ENCODE results near the gene LHFPL4. TPM values are rescaled to one million over a fixed set of nuclear protein-coding genes. Genes with fewer than 3 reads are reported as not detected.
A peak's percentile ranks its signal among the peaks of the same experiment; 100 is the strongest.
"Not testable (repeated sequence)": the region's sequence is repeated elsewhere in the genome, so short reads cannot be mapped to it uniquely, and the experiment has no call there.

LHFPL4 gene
- polyA plus RNA-seq, 3 donors from 2014 or later, result 0.06 to 0.21 TPM; not detected in 1

DNA sequence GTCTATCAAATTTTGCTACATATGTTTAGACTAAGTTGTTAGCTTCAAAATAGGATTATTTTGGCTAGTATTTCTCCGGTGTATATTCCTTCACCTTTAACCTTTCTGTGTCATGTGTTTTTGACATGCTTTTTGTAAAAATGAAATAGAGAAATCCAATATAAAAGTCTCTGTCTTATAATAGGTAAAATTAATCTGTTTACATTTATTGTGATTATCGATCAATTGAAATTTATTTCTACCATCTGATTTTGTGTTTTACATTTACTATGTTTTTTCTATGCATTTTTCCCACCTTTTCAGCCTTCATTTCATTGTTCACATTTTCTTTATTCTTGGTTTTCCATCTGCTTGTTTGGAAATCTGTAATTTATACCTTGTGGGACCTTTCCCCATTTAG is 11.7 kb upstream of the LHFPL4 start:
- no peak for DNase-seq
- H3K9me3 Mint-ChIP-seq, result peaks cover 0 to 6% (median 5%) of the 10 kb centered on the region in 6 donors
- no peak overlapping the region for H3K27ac Mint-ChIP-seq
- H3K4me1 Mint-ChIP-seq, result no peaks in the 10 kb centered on the region
- H3K4me3 Mint-ChIP-seq, result no peak overlapping the region
- peaks cover 0 to 5% (median 0%) of the 10 kb centered on the region in 3 donors for H3K36me3 Mint-ChIP-seq
- peaks cover 1 to 8% (median 2%) of the 10 kb centered on the region in 3 donors for H3K27me3 Mint-ChIP-seq (ENCODE audit: low read depth in 3 of 3)

DNA sequence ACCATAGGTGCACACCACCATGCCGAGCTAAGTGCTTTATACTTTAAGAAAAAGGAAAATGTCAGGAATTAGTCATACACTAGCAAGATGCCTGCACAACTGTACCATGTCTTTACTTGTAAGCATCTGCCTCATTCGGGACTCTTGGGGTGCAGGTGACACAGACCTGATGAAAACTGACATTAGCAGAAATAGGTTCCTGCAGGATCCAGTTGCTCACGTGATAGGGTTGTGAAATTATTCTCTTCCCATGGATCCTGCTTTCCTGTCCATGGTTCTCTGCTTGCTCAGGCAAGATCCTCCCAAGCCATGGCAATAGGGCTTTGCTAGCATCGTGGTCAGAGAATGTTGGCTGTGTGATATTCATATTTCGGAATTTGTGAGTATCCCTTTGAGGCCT is 10.2 kb upstream of the LHFPL4 start:
- peaks cover 0 to 6% (median 5%) of the 10 kb centered on the region in 6 donors for H3K9me3 Mint-ChIP-seq
- H3K4me3 Mint-ChIP-seq, result no peak overlapping the region
- peaks cover 0 to 5% (median 0%) of the 10 kb centered on the region in 3 donors for H3K36me3 Mint-ChIP-seq
- no peak overlapping the region for H3K27ac Mint-ChIP-seq
- no peaks in the 10 kb centered on the region for H3K4me1 Mint-ChIP-seq
- no peak for DNase-seq
- peaks cover 1 to 6% (median 2%) of the 10 kb centered on the region in 3 donors for H3K27me3 Mint-ChIP-seq (ENCODE audit: low read depth in 3 of 3)

DNA sequence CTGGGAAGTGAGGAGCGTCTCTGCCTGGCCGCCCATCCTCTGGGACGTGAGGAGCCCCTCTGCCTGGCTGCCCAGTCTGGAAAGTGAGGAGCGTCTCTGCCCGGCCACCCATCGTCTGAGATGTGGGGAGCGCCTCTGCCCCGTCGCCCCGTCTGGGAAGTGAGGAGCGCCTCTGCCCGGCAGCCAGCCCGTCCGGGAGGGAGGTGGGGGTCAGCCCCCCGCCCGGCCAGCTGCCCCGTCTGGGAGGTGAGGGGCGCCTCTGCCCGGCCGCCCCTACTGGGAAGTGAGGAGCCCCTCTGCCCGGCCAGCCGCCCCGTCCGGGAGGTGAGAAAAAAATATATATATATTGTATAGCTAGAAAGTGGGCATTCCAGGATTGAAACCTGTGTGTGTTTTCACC is 6.4 kb upstream of the LHFPL4 start:
- H3K4me3 Mint-ChIP-seq, H3K36me3 Mint-ChIP-seq, H3K4me1 Mint-ChIP-seq, DNase-seq, H3K27ac Mint-ChIP-seq, H3K9me3 Mint-ChIP-seq: not testable (repeated sequence)
- H3K27me3 Mint-ChIP-seq (ENCODE audit: low read depth in 3 of 3), result peaks cover 1 to 11% (median 8%) of the 10 kb centered on the region in 3 donors

DNA sequence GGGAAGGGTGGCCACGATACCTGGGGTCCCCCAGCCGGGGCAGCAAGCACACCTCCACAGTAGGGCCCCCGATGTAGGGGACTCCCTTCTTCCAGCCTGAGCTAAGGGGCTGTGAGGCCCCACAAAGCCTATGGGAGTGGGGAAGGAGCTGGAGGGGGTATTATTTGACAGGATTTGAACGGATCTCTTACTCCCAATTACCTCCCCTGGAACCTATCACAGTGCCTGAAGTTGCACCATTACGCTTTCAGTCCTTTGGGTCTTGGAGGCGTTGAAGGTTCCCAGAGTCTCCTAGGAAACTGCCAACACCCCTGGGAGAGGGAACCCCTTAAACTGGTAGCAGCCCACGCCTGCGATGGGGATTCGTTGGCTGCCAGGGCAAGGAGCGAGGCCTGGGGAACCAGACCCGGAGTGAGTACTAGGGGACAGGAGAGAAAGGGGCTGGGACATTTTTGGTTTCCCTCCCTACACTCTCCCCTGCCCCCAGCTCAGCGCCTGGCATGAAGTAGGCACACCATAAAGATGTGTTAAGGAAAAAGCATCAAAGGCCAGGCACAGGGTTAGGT is 409 bp upstream of the LHFPL4 start:
- Mint-ChIP-seq H3K4me3 (no peak overlapping the region), H3K4me1 (peaks cover 4 to 6% of the 10 kb centered on the region in 2 donors), H3K36me3 (peaks cover 0 to 3% (median 0%) of the 10 kb centered on the region in 3 donors), H3K9me3 (peaks cover 0 to 7% (median 0%) of the 10 kb centered on the region in 6 donors), H3K27ac (no peak overlapping the region), H3K27me3 (ENCODE audit: low read depth in 3 of 3) (peaks cover 20 to 32% (median 22%) of the 10 kb centered on the region in 3 donors)
- DNase-seq, result no peak

DNA sequence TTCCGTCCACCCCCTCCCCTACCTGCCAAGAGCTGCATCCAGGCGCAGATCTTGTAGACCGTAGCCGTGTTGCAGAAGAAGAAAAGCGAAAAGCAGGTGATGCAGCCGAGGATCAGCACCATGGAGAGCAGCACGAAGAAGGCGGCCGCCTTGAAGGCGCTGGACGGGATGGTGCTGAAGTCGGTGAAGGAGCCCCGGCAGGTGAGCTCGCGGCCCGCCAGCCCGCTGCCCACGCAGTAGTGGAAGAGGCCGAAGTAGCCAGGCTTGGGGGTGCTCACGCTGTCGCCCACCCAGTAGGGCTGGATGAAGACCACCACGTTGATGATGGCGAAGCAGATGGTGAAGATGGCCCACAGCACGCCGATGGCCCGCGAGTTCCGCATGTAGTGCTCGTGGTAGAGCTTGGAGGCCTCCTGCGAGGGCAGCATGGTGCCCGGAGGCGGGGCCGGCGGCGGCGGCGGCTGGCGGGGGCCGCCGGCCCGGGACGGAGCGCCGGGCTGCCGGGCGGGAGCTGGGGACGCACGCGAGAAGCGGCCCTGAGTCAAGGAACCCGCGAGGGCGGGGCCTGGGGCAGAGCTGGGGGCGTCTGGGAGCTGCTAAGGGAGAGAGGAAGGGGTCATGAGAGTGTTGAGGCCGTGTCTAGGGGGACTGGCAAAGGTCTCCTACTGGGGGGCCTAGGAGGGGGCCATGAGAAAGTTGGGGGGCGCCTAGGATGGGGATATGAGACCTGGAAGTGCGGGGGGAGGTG is 1.2 kb downstream of the LHFPL4 start:
- peaks cover 20 to 34% (median 25%) of the 10 kb centered on the region in 3 donors for H3K27me3 Mint-ChIP-seq (ENCODE audit: low read depth in 3 of 3)
- DNase-seq, result peak; percentile 2 to 19 (median 6)
- H3K9me3 Mint-ChIP-seq, result peaks cover 0 to 7% (median 0%) of the 10 kb centered on the region in 6 donors
- H3K4me3 Mint-ChIP-seq, result peak overlapping the region in 1 of 5 donors; percentile 27
- peaks cover 4 to 6% of the 10 kb centered on the region in 2 donors for H3K4me1 Mint-ChIP-seq
- peaks cover 0 to 3% (median 0%) of the 10 kb centered on the region in 3 donors for H3K36me3 Mint-ChIP-seq
- no peak overlapping the region for H3K27ac Mint-ChIP-seq

DNA sequence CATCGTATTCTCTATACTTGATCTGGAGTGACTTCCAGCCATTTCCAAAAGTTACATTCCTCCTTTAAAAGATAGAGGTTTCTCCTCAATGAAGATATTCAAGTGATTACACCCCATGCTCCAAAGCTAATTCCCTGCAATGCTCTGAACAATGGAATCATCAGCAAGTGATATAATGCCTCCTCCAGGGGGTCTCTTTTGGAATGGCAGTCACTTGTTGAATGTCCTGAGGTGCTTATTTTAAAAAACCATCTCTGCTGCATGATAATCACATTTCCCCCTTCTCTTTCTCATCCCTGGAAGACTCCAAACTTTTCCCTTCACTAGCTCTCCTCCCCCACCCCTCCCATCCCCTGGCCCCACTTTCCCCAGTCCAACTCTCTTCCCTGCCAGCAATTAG is 2.6 kb downstream of the LHFPL4 start:
- peaks cover 0 to 3% (median 0%) of the 10 kb centered on the region in 3 donors for H3K36me3 Mint-ChIP-seq
- peaks cover 4 to 6% of the 10 kb centered on the region in 2 donors for H3K4me1 Mint-ChIP-seq
- peaks cover 0 to 7% (median 0%) of the 10 kb centered on the region in 6 donors for H3K9me3 Mint-ChIP-seq
- peaks cover 12 to 32% (median 25%) of the 10 kb centered on the region in 3 donors for H3K27me3 Mint-ChIP-seq (ENCODE audit: low read depth in 3 of 3)
- no peak for DNase-seq
- no peak overlapping the region for H3K4me3 Mint-ChIP-seq
- H3K27ac Mint-ChIP-seq, result no peak overlapping the region

DNA sequence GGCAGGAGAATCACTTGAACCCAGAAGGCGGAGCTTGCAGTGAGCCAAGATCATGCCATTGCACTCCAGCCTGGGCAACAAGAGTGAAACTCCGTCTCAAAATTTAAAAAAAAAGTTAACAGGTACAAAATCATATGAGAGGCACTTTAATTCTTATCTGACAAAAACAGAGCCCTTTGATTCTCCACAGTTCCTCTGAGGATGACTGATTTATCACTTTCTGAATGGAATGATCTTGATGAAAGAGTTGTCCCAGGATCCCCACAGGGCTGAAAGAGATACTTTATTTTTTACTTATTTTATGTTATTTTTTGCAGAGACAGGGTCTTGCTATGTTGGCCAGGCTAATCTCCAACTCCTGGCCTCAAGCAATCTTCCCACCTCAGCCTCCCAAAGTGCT is 4.0 kb downstream of the LHFPL4 start:
- Mint-ChIP-seq H3K27ac (no peak overlapping the region), H3K4me1 (peaks cover 4 to 6% of the 10 kb centered on the region in 2 donors), H3K4me3 (no peak overlapping the region), H3K36me3 (peaks cover 0 to 3% (median 0%) of the 10 kb centered on the region in 3 donors), H3K9me3 (peaks cover 0 to 6% (median 0%) of the 10 kb centered on the region in 6 donors), H3K27me3 (ENCODE audit: low read depth in 3 of 3) (peaks cover 12 to 34% (median 25%) of the 10 kb centered on the region in 3 donors)
- DNase-seq, result no peak

DNA sequence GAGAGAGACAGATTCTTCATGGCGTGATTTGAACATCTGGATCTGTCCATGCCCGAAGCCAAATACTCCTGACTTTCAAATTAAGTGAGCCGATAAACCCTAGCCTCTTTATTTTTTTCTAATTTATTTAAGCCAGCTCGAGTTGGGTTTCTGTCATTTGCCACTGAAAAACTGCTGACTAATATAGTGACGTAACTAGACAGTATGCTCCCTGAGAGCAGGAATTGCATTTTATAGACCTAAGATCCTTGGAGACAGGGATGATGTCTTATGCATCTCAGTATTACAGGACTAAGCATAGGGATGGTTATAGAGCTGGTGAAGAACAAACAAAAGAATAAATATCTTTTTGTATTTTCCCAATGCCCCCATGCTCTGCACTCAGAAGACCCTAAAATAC is 4.6 kb downstream of the LHFPL4 start:
- peaks cover 10 to 34% (median 25%) of the 10 kb centered on the region in 3 donors for H3K27me3 Mint-ChIP-seq (ENCODE audit: low read depth in 3 of 3)
- no peak for DNase-seq
- peaks cover 0 to 3% (median 0%) of the 10 kb centered on the region in 3 donors for H3K36me3 Mint-ChIP-seq
- H3K27ac Mint-ChIP-seq, result no peak overlapping the region
- no peak overlapping the region for H3K4me3 Mint-ChIP-seq
- H3K4me1 Mint-ChIP-seq, result peaks cover 2 to 6% of the 10 kb centered on the region in 2 donors
- H3K9me3 Mint-ChIP-seq, result peaks cover 0 to 6% (median 0%) of the 10 kb centered on the region in 6 donors

DNA sequence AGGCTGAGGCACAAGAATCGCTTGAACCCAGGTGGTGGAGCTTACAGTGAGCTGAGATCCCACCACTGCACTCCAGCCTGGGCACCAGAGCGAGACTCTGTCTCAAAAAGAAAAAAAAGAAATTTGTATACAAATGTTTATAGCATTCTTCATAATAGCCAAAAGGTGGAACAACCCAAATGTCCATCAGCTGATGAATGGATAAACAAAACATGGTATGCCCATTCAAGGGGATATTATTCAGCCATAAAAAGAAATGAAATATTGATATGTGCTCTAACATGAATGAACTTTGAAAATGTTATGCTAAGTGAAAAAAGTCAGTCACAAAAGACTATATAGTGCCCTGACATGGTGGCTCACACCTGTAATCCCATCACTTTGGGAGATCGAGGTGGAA is 11.4 kb downstream of the LHFPL4 start:
- DNase-seq, result no peak
- H3K9me3 Mint-ChIP-seq, result peaks cover 0 to 1% (median 0%) of the 10 kb centered on the region in 6 donors
- no peaks in the 10 kb centered on the region for H3K36me3 Mint-ChIP-seq
- H3K4me1 Mint-ChIP-seq, result no peaks in the 10 kb centered on the region
- H3K4me3 Mint-ChIP-seq, result no peak overlapping the region
- peaks cover 5 to 11% (median 6%) of the 10 kb centered on the region in 3 donors for H3K27me3 Mint-ChIP-seq (ENCODE audit: low read depth in 3 of 3)
- no peak overlapping the region for H3K27ac Mint-ChIP-seq

DNA sequence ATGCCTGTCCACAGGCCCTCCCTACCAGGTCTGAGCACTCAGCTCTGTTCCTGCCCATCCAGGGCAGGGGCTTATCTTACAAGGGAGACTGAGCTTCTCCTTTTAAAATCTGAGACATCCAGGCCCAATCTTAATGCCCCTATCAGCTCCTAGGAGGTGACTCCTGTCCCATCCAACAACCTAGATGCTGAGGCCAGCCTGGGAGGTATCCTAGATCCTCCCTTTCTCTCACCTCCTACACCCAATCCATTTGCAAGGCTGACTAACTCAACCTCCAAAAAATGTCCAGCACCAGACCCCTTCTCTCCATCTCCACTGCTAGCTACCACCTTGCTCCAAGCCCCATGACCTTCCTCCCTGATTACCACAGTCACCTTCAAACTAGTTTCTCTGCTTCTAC is 17.4 kb downstream of the LHFPL4 start:
- H3K36me3 Mint-ChIP-seq, result no peaks in the 10 kb centered on the region
- H3K9me3 Mint-ChIP-seq, result peaks cover 0 to 1% (median 0%) of the 10 kb centered on the region in 6 donors
- no peak for DNase-seq
- H3K27ac Mint-ChIP-seq, result no peak overlapping the region
- no peaks in the 10 kb centered on the region for H3K4me1 Mint-ChIP-seq
- H3K4me3 Mint-ChIP-seq, result no peak overlapping the region
- peaks cover 2 to 3% (median 2%) of the 10 kb centered on the region in 3 donors for H3K27me3 Mint-ChIP-seq (ENCODE audit: low read depth in 3 of 3)

DNA sequence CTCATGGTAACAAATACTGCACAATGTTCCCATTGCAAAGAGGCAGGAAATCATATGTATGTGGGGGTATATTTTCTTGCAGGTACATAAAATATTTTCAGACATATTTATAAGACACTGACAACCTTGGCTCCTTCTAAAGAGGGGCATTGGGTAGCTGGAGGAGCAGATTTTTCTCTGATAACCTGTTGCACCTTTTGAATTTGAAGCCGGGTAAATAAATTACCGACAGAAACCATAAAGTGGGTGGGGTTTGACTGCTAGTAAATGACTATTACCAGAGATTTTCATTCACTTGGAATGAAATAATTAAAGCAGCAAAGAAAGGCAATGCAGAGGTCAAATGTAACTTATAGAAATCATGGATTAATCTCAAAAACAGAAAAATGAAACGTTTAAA is 19.2 kb downstream of the LHFPL4 start:
- DNase-seq, result no peak
- Mint-ChIP-seq H3K4me1 (no peaks in the 10 kb centered on the region), H3K4me3 (no peak overlapping the region), H3K9me3 (peaks cover 0 to 1% (median 0%) of the 10 kb centered on the region in 6 donors), H3K36me3 (no peaks in the 10 kb centered on the region), H3K27ac (no peak overlapping the region), H3K27me3 (ENCODE audit: low read depth in 3 of 3) (peaks cover 0 to 3% (median 2%) of the 10 kb centered on the region in 3 donors)

DNA sequence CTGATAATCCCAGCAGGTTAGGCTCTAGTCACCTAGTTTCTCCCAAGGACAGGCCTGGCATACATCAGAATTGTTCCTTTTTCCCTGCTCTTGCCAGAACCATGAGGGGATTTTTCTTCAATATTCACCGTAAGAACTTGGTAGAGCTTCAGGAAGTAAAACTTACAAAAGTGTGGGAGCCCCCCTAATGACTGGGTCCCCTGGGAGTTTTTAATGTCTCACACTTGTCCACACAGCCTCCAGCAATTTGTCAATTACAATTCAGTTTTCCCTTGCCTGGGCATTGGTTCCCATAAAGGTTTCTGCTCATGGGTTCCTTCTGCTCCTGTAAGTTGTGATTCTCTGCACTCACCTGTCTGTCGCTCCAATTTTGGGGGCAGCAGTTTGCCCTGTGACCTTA is 28.5 kb downstream of the LHFPL4 start:
- H3K27ac Mint-ChIP-seq, result no peak overlapping the region
- no peaks in the 10 kb centered on the region for H3K4me1 Mint-ChIP-seq
- no peak for DNase-seq
- no peaks in the 10 kb centered on the region for H3K9me3 Mint-ChIP-seq
- H3K27me3 Mint-ChIP-seq (ENCODE audit: low read depth in 3 of 3), result peaks cover 6 to 19% (median 8%) of the 10 kb centered on the region in 3 donors
- no peaks in the 10 kb centered on the region for H3K36me3 Mint-ChIP-seq
- no peak overlapping the region for H3K4me3 Mint-ChIP-seq

DNA sequence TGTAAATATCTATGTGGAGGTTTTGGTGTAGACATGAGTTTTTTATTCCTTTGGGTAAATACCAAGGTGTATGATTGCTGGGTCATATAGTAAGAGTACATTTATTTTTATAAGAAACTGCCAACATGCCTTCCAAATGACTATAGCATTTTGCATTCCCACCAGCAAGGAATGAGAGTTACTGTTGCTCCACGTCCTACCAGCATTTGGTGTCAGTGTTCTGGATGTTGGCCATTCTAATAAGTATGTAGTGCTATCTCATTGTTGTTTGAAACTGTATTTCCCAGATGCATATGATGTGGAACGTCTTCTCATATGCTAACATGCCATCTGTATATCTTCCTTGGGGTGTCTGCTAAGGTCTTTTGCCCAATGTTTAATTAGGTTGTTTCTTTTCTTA is 38.7 kb downstream of the LHFPL4 start:
- H3K4me3 Mint-ChIP-seq, result no peak overlapping the region
- no peaks in the 10 kb centered on the region for H3K36me3 Mint-ChIP-seq
- no peaks in the 10 kb centered on the region for H3K4me1 Mint-ChIP-seq
- no peak for DNase-seq
- no peak overlapping the region for H3K27ac Mint-ChIP-seq
- no peaks in the 10 kb centered on the region for H3K9me3 Mint-ChIP-seq
- H3K27me3 Mint-ChIP-seq (ENCODE audit: low read depth in 3 of 3), result peaks cover 4 to 8% (median 7%) of the 10 kb centered on the region in 3 donors

DNA sequence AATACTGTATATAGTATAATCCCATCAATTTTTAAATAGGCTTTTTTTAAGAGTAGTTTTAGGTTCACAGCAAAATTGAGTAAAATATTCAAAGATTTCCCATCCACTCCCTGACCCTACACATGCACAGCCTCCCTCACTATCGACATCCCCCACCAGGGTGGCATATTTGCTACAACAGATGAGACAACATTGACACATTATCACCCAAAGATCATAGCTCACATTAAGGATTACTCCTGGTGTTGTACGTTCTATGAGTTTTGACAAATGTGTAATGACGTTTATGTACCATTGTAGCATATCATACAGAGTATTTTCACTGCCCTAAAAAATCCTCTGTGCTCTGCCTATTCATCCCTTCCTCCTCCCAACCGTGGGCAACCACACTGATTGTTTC is 39.3 kb downstream of the LHFPL4 start:
- no peak for DNase-seq
- peaks cover 4 to 7% (median 6%) of the 10 kb centered on the region in 3 donors for H3K27me3 Mint-ChIP-seq (ENCODE audit: low read depth in 3 of 3)
- no peak overlapping the region for H3K27ac Mint-ChIP-seq
- H3K4me1 Mint-ChIP-seq, result no peaks in the 10 kb centered on the region
- no peaks in the 10 kb centered on the region for H3K36me3 Mint-ChIP-seq
- H3K9me3 Mint-ChIP-seq, result no peaks in the 10 kb centered on the region
- H3K4me3 Mint-ChIP-seq, result no peak overlapping the region
